Measurements from ENCODE around the gene BARHL2. TPM values are rescaled to one million over a fixed set of nuclear protein-coding genes. Genes with fewer than 3 reads are reported as not detected.

Gene BARHL2
- total RNA-seq, 2 experiments from 2014 or later: not detected

DNA sequence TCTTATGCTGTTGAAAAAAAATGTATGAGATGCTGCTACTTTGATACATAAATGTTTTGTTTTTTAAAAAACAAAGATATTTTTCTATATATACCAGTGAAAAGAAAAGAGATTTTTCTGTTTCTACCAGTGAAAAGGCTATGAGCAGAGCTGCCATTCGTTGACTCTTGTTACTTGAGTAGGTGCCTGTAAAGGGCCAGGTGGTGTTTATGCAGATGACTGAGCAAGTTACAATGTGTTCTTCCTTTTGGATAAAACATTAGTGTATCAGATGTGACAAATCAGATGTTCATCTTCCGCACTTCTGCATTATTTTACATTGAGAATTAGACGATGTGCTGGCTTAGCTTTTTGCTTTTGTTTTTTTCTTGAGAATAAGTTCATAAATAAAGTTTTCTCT is 45.4 kb downstream of the BARHL2 start:
- Mint-ChIP-seq H3K36me3 (ENCODE audit: low read depth) (peaks cover 1% of the 10 kb centered on the region), H3K9me3 (peaks cover 17% of the 10 kb centered on the region), H3K27ac (no peak overlapping the region), H3K4me1 (ENCODE audit: low read depth) (no peaks in the 10 kb centered on the region), H3K27me3 (peaks cover 21% of the 10 kb centered on the region), H3K4me3 (no peak overlapping the region)
- DNase-seq (no peak), ATAC-seq (no peak)
- intact Hi-C loops (cut with micrococcal nuclease): no loop called here
- ChIA-PET CTCF (no interaction called here), POLR2A (no interaction called here)
- TF ChIP-seq, protein P1, sequence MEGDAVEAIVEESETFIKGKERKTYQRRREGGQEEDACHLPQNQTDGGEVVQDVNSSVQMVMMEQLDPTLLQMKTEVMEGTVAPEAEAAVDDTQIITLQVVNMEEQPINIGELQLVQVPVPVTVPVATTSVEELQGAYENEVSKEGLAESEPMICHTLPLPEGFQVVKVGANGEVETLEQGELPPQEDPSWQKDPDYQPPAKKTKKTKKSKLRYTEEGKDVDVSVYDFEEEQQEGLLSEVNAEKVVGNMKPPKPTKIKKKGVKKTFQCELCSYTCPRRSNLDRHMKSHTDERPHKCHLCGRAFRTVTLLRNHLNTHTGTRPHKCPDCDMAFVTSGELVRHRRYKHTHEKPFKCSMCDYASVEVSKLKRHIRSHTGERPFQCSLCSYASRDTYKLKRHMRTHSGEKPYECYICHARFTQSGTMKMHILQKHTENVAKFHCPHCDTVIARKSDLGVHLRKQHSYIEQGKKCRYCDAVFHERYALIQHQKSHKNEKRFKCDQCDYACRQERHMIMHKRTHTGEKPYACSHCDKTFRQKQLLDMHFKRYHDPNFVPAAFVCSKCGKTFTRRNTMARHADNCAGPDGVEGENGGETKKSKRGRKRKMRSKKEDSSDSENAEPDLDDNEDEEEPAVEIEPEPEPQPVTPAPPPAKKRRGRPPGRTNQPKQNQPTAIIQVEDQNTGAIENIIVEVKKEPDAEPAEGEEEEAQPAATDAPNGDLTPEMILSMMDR (IDR thresholded peaks at IDR 0.05): no peak

DNA sequence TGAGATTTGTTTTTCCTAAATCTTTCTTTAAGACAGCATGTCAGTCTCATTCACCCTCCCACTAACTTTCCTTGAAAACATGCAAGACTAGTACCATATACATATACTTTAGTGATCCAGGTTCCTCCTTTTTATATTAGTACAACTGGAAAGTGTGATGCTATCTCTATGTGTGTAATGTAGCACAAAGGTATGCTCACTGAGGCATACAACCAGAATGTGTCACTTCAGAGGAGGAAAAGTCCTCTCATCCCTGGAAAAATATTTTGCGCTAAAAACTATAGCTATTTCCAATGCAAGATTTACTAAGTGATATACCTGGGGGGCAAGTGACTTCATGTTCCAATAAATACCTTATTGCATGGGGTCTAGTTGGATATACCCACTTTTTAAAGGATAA is 45.9 kb downstream of the BARHL2 start:
- H3K4me3 Mint-ChIP-seq: no peak overlapping the region

More for the DNA sequence above, 45.9 kb downstream of the BARHL2 start:
- ChIA-PET CTCF (no interaction called here), POLR2A (no interaction called here)
- H3K27ac Mint-ChIP-seq: no peak overlapping the region
- H3K4me1 Mint-ChIP-seq (ENCODE audit: low read depth): no peaks in the 10 kb centered on the region
- ATAC-seq (no peak), DNase-seq (no peak)
- peaks cover 17% of the 10 kb centered on the region for H3K9me3 Mint-ChIP-seq
- intact Hi-C loops (cut with micrococcal nuclease): no loop called here
- peaks cover 1% of the 10 kb centered on the region for H3K36me3 Mint-ChIP-seq (ENCODE audit: low read depth)
- H3K27me3 Mint-ChIP-seq: peaks cover 19% of the 10 kb centered on the region
- TF ChIP-seq, protein P1 (IDR thresholded peaks at IDR 0.05): no peak

Measured in activated CD8-positive, alpha-beta T cell treated with anti-CD3 and anti-CD28 coated beads for 36 hours (primary cell).